Endothelial cell of umbilical vein (primary cell): ENCODE measurements around the gene THSD1. TPM values are rescaled to one million over a fixed set of nuclear protein-coding genes. Genes with fewer than 3 reads are reported as not detected.

ENCODE experiments used
- BruUV-seq: library from RNA; stranded (reverse); fragments of 400-500 nt; replicated peaks from 2 replicates; lab custom pipeline; 2021; lab: Mats Ljungman, UMichigan
- CTCF ChIA-PET: fragments of 300-600, 350-600 bp; sonication (Branson Sonifier 250); formaldehyde crosslinking; loops from one replicate; lab custom pipeline; 2021; ENCODE audit warnings: antibody characterized with exemption, inconsistent platforms; lab: Charles Lee
- POLR2A ChIA-PET: fragments of 300-600, 350-600 bp; sonication (Branson Sonifier 250); formaldehyde crosslinking; loops from one replicate; lab custom pipeline; 2021; ENCODE audit warnings: antibody characterized with exemption, inconsistent platforms; lab: Charles Lee
- DNase-seq: peaks from one replicate; pipeline ENCODE4 v3.0.0-alpha.2; 2011; ENCODE audit warnings: low read depth, low spot score
- FAIRE-seq: peaks from 2 replicates; lab custom pipeline; 2011; peaks lifted over from hg19 to GRCh38; lab: Jason Lieb, UNC
- H2AFZ ChIP-seq: 2 replicates; pipeline ENCODE4 v1.6.0; 2012; ENCODE audit warnings: low read depth, low read length, control low read depth, inconsistent platforms
- H3K27ac ChIP-seq: 2 replicates; pipeline ENCODE4 v1.5.1; 2011; ENCODE audit warnings: low read depth, mild to moderate bottlenecking, control low read depth, low read length, moderate library complexity; ENCODE audit not compliant: insufficient read depth
- H3K27me3 ChIP-seq, 2 experiments: 2 replicates each; pipeline versions ENCODE4 v1.6.0 to v1.6.1; 2011; ENCODE audit warnings: low read length in 2 of 2, mixed read lengths in 1 of 2; ENCODE audit not compliant: control insufficient read depth in 2 of 2, insufficient read depth in 2 of 2
- H3K36me3 ChIP-seq, 2 experiments: 2 replicates in 1 of 2; 3 replicates in 1 of 2; pipeline ENCODE4 v1.5.1; 2011; ENCODE audit warnings: low read length in 2 of 2, mild to moderate bottlenecking in 1 of 2, moderate library complexity in 1 of 2; ENCODE audit not compliant: control insufficient read depth in 2 of 2, insufficient read depth in 2 of 2; ENCODE audit errors: extremely low read depth in 1 of 2
- H3K4me1 ChIP-seq: 3 replicates; pipeline ENCODE4 v1.5.1; 2011; ENCODE audit warnings: mild to moderate bottlenecking, low read length; ENCODE audit not compliant: control insufficient read depth, insufficient read depth; ENCODE audit errors: extremely low read depth
- H3K4me2 ChIP-seq: 2 replicates; pipeline ENCODE4 v1.6.1; 2011; ENCODE audit warnings: low read length, control low read depth, mixed read lengths; ENCODE audit not compliant: insufficient read depth
- H3K4me3 ChIP-seq, 3 experiments: fragments of 200-600 bp in 1 of 3; sonication (generic), shearing (Covaris generic) in 1 of 3; replicated peaks in 1 of 3; 2 replicates each; pipeline ENCODE4 v1.5.1; 2011 to 2016; ENCODE audit warnings: control low read depth in 3 of 3, low read length in 3 of 3, mild to moderate bottlenecking in 2 of 3, inconsistent platforms in 1 of 3, low read depth in 1 of 3, moderate library complexity in 1 of 3; ENCODE audit not compliant: insufficient read depth in 1 of 3
- H3K79me2 ChIP-seq: 2 replicates; pipeline ENCODE4 v1.6.0; 2012; ENCODE audit warnings: low read length, inconsistent platforms; ENCODE audit not compliant: control insufficient read depth, insufficient read depth
- H3K9ac ChIP-seq: replicated peaks from 2 replicates; pipeline ENCODE3; 2011; ENCODE audit warnings: low read length, control low read depth; ENCODE audit not compliant: insufficient read depth; ENCODE audit errors: extremely low read depth
- H3K9me1 ChIP-seq: replicated peaks from 3 replicates; pipeline ENCODE4 v1.6.0; 2011; ENCODE audit warnings: mild to moderate bottlenecking, low read length; ENCODE audit not compliant: control insufficient read depth, insufficient read depth; ENCODE audit errors: extremely low read depth
- H3K9me3 ChIP-seq: replicated peaks from 2 replicates; pipeline ENCODE4 v1.5.1; 2012; ENCODE audit warnings: low read length, inconsistent platforms; ENCODE audit not compliant: control insufficient read depth, insufficient read depth
- H4K20me1 ChIP-seq: replicated peaks from 2 replicates; pipeline ENCODE3; 2011; ENCODE audit warnings: mild to moderate bottlenecking, low read length; ENCODE audit not compliant: control insufficient read depth, insufficient read depth; ENCODE audit errors: extremely low read depth
- CTCF ChIP-seq, 2 donors: IDR thresholded peaks; 1 replicate in 1 of 2; 2 replicates in 1 of 2; pipeline ENCODE4 v1.5.1; 2011; ENCODE audit warnings: low read length in 2 of 2, mild to moderate bottlenecking in 2 of 2, moderate library complexity in 2 of 2, control low read depth in 1 of 2, inconsistent platforms in 1 of 2, low read depth in 1 of 2; ENCODE audit not compliant: insufficient read depth in 1 of 2; ENCODE audit errors: extremely low read depth in 1 of 2
- EZH2 ChIP-seq: IDR thresholded peaks from 2 replicates; pipeline ENCODE4 v1.6.1; 2012; ENCODE audit warnings: borderline replicate concordance, low read depth, mild to moderate bottlenecking, moderate library complexity, low read length, inconsistent platforms; ENCODE audit not compliant: severe bottlenecking
- FOS ChIP-seq: IDR thresholded peaks from 2 replicates; pipeline ENCODE4 v1.6.1; 2011; ENCODE audit warnings: mild to moderate bottlenecking, low read length, moderate library complexity, borderline replicate concordance; ENCODE audit not compliant: insufficient read depth
- GATA2 ChIP-seq: IDR thresholded peaks from 2 replicates; pipeline ENCODE4 v1.7.0; 2011; ENCODE audit warnings: low read depth, mild to moderate bottlenecking, moderate library complexity, mixed read lengths, low read length; ENCODE audit not compliant: insufficient read length, insufficient read depth
- JUN ChIP-seq: IDR thresholded peaks from 2 replicates; pipeline ENCODE4 v1.6.1; 2011; ENCODE audit warnings: borderline replicate concordance, low read depth; ENCODE audit not compliant: insufficient read length, insufficient read depth
- MAX ChIP-seq: IDR thresholded peaks from 2 replicates; pipeline ENCODE4 v1.6.1; 2011; ENCODE audit not compliant: insufficient read depth, insufficient read length
- MYC ChIP-seq: IDR thresholded peaks from one replicate; pipeline ENCODE4 v1.6.1; 2011; ENCODE audit warnings: mild to moderate bottlenecking, low read depth, low read length
- POLR2A ChIP-seq: IDR thresholded peaks from 2 replicates; pipeline ENCODE4 v1.6.1; 2012; ENCODE audit warnings: low read depth, mild to moderate bottlenecking, control low read depth, low read length
- POLR2AphosphoS5 ChIP-seq: IDR thresholded peaks from 2 replicates; pipeline ENCODE4 v1.6.1; 2012; ENCODE audit warnings: low read depth, mild to moderate bottlenecking, control low read depth, low read length, moderate library complexity; ENCODE audit not compliant: insufficient read depth
- dilution Hi-C: fragments of 300-500 bp; cut with MboI; formaldehyde crosslinking; loops from one replicate; pipeline ENCODE4 v1.15.0; 2019; ENCODE audit warnings: low sequenced_read_pairs; ENCODE audit not compliant: extremely low pct_ligation_motif_present
- intact Hi-C: fragments of 100-400 bp; cut with micrococcal nuclease; formaldehyde crosslinking; loops from one replicate; pipeline ENCODE4 v1.10.0; 2022
- polyA plus RNA-seq, 4 experiments: library from polyadenylated mRNA; depleted of rRNA in 3 of 4; stranded (reverse) in 3 of 4; unstranded in 1 of 4; fragments of >200 nt; gene quantifications; 2 replicates each; pipeline versions ENCODE4 v1.2.1 to v1.2.3, GENCODE V29; 2011 to 2012; ENCODE audit warnings: missing spikeins in 1 of 4
- total RNA-seq: library from RNA; stranded (reverse); gene quantifications from 2 replicates; pipeline ENCODE4 v1.2.3, GENCODE V29; 2021

The THSD1 gene
- total and polyA plus RNA-seq, 2 donors (not counting 3 experiments of a cell fraction or from before 2014, with no cell fraction given): 25.4 to 27.6 TPM

- Histone ChIP-seq H3K9ac (no peak overlapping the region), H3K4me1 (peaks cover 8% of the 10 kb centered on the region), H3K4me2 (no peak overlapping the region), H3K27ac (no peak overlapping the region), H2AFZ (no peak overlapping the region), H3K79me2 (peaks cover 10% of the 10 kb centered on the region), H3K4me3 (no peak overlapping the region), H3K9me1 (no peaks in the 10 kb centered on the region), H3K9me3 (no peaks in the 10 kb centered on the region), H4K20me1 (peaks cover 3% of the 10 kb centered on the region), H3K36me3 (peaks cover 7 to 16% of the 10 kb centered on the region in 2 experiments), H3K27me3 (no peaks in the 10 kb centered on the region)
- BruUV-seq: no TSS peak
- dilution Hi-C loops: no loop called here
- ChIA-PET POLR2A (no interaction called here), CTCF (interaction anchor here (0.9 to 1.9 kb wide), 4 partner anchors 20 to 57 kb away, joined by 3 to 13 read pairs (median 4); partner anchors contain the start of gene VPS36)
- no peak for FAIRE-seq
- DNase-seq: peak; percentile 87
- intact Hi-C loops: no loop called here
- no peak for TF ChIP-seq EZH2
- TF ChIP-seq POLR2A: no peak
- peak; percentile 28 for TF ChIP-seq POLR2AphosphoS5
These were observed 12.2 kb downstream of the THSD1 start for GRCh38 chr13:52393572-52394357.

GRCh38 chr13:52387721-52388120 is 18.3 kb downstream of the THSD1 start:
- TF ChIP-seq EZH2 (no peak), JUN (no peak), CTCF (IDR thresholded peaks at IDR 0.05; ENCODE audit: extremely low read depth in 1 of 2, insufficient read depth in 1 of 2, low read depth in 1 of 2, low read length in 2 of 2) (no peak), MYC (no peak), MAX (no peak), POLR2AphosphoS5 (no peak), FOS (no peak), GATA2 (no peak), POLR2A (no peak)
- intact Hi-C loops: loop anchor here (2.0 kb wide), 1 partner anchor 17 kb away; no protein-coding TSS in a partner anchor
- peaks cover 11% of the 10 kb centered on the region for H3K79me2 ChIP-seq
- POLR2A ChIA-PET: no interaction called here
- FAIRE-seq (no peak), DNase-seq (no peak)
- H3K9ac ChIP-seq: no peak overlapping the region
- H2AFZ ChIP-seq: no peak overlapping the region
- no peaks in the 10 kb centered on the region for H3K27me3 ChIP-seq
- H3K36me3 ChIP-seq: peaks cover 6 to 12% of the 10 kb centered on the region in 2 experiments
- H3K4me2 ChIP-seq: no peak overlapping the region
- dilution Hi-C loops: no loop called here
- peaks cover 6% of the 10 kb centered on the region for H4K20me1 ChIP-seq
- no peaks in the 10 kb centered on the region for H3K9me1 ChIP-seq
- peaks cover 5% of the 10 kb centered on the region for H3K4me1 ChIP-seq
- H3K27ac ChIP-seq: no peak overlapping the region
- H3K4me3 ChIP-seq: no peak overlapping the region
- CTCF ChIA-PET: interaction anchor here (1.0 to 4.8 kb wide), 4 partner anchors 11 to 63 kb away, joined by 3 to 32 read pairs (median 3); partner anchors contain the start of gene VPS36
- no peaks in the 10 kb centered on the region for H3K9me3 ChIP-seq
- BruUV-seq: no TSS peak
